Measurements from ENCODE around the gene C17orf75.

Gene C17orf75

DNA sequence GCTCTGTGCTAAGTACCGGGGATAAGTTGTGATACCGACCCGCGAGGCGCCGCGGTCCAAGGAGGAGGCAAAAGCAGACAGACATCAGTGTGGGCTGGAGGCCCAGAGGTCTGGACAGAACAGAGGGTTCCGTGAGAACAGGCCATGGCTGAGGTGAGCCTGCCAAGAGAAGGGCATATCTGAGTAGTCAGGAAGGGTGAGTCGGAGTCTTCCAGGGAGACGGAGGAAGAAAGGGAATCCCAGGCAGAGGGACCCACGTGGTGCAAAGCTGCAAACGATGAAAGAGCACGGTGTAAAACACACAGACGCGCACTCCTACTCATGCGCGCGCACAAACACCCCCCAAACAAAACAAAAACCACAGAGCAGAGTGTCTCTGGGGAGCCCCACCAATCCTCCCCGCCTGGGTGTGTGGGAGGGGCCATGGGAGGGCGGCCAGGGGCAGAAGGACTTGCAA is 58.2 kb downstream of the C17orf75 start:
- ChIA-PET POLR2A (no interaction called here), CTCF (no interaction called here)
- no peak for DNase-seq (ENCODE audit: extremely low spot score)
- TF ChIP-seq, protein P1, sequence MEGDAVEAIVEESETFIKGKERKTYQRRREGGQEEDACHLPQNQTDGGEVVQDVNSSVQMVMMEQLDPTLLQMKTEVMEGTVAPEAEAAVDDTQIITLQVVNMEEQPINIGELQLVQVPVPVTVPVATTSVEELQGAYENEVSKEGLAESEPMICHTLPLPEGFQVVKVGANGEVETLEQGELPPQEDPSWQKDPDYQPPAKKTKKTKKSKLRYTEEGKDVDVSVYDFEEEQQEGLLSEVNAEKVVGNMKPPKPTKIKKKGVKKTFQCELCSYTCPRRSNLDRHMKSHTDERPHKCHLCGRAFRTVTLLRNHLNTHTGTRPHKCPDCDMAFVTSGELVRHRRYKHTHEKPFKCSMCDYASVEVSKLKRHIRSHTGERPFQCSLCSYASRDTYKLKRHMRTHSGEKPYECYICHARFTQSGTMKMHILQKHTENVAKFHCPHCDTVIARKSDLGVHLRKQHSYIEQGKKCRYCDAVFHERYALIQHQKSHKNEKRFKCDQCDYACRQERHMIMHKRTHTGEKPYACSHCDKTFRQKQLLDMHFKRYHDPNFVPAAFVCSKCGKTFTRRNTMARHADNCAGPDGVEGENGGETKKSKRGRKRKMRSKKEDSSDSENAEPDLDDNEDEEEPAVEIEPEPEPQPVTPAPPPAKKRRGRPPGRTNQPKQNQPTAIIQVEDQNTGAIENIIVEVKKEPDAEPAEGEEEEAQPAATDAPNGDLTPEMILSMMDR (IDR thresholded peaks at IDR 0.05; ENCODE audit: control extremely low read depth, extremely low read depth, low read depth, missing control alignments): no peak

DNA sequence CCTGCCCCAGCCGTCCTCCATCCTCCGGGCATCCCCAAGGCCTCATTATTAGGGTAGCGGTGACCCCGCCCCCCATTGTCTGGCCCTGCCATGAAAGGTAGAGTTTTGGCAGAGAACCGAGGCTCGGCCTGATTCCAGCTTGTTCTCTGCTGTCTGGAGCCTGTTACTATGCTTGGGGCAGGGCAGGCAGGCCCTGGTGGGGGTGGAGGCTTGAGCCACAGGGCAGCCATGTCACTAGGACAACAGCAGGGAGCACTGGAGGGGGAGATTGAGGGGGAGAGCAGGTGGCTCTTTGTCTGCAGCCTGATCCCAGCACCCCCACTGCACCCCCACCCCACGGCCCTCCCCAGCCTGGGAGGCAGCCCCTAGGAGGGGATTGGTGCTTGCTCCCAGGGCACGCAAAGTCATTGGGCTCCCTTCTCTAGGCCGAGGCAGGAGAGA is 60.9 kb downstream of the C17orf75 start:
- DNase-seq (ENCODE audit: extremely low spot score): no peak
- TF ChIP-seq, protein P1 (IDR thresholded peaks at IDR 0.05; ENCODE audit: control extremely low read depth, extremely low read depth, low read depth, missing control alignments): no peak
- CTCF ChIA-PET: interaction anchor here (1.0 to 2.6 kb wide), 3 partner anchors 9 to 39 kb away, joined by 3 to 6 read pairs (median 3); no protein-coding TSS in a partner anchor
- POLR2A ChIA-PET: no interaction called here

GRCh38 chr17:32279891-32280716 is 61.9 kb downstream of the C17orf75 start:
- TF ChIP-seq, protein P1 (IDR thresholded peaks at IDR 0.05; ENCODE audit: control extremely low read depth, extremely low read depth, low read depth, missing control alignments): no peak
- DNase-seq (ENCODE audit: extremely low spot score): no peak
- POLR2A ChIA-PET: no interaction called here
- CTCF ChIA-PET: interaction anchor here (1.6 to 2.6 kb wide), 2 partner anchors 10 to 27 kb away, joined by 3 to 6 read pairs; no protein-coding TSS in a partner anchor

DNA sequence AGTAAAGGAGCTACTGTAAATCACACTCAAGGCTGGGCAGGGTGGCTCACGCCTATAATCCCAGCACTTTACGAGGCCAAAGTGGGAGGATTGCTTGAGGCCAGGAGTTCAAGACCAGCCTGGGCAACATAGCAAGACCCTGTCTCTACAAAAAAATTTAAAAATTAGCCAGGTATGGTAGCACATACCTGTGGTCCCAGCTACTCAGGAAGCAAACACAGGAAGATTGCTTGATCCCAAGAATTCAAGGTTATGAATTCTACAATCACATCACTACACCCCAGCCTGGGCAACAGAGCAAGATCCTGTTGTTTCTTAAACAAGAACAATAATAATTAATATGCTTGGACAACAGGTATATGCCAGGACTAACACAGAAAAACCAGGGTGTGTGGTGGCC is 63.2 kb downstream of the C17orf75 start:
- ChIA-PET POLR2A (no interaction called here), CTCF (interaction anchor here (2.1 kb wide), 1 partner anchor 10 kb away, joined by 4 read pairs; no protein-coding TSS in a partner anchor)
- no peak for DNase-seq (ENCODE audit: extremely low spot score)
- TF ChIP-seq, protein P1 (IDR thresholded peaks at IDR 0.05; ENCODE audit: control extremely low read depth, extremely low read depth, low read depth, missing control alignments): no peak

All from GM10248 (cell line).